ENCODE measurements around the gene ANKS3. TPM values are rescaled to one million over a fixed set of nuclear protein-coding genes. Genes with fewer than 3 reads are reported as not detected.
"Not testable (repeated sequence)": the region's sequence is repeated elsewhere in the genome, so short reads cannot be mapped to it uniquely, and the experiment has no call there.

The ANKS3 gene
- total RNA-seq, 4 donors from 2014 or later, result 11.5 to 36.5 (median 20.0) TPM

GRCh38 chr16:4654964-4655590 is 79.0 kb downstream of the ANKS3 start:
- WGBS, result 97% methylated on average over 5 of the region's 12 CpGs
- Histone ChIP-seq H3K9me3 (no peaks in the 10 kb centered on the region), H3K27me3 (no peaks in the 10 kb centered on the region), H3K4me1 (peaks cover 4% of the 10 kb centered on the region), H3K27ac (no peak overlapping the region), H3K36me3 (peaks cover 92% of the 10 kb centered on the region), H3K4me3 (no peak overlapping the region)
- DNase-seq (ENCODE audit: low spot score in 2 of 2), result no peak
- TF ChIP-seq CTCF (IDR thresholded peaks at IDR 0.05) (no peak), POLR2AphosphoS5 (IDR thresholded peaks at IDR 0.05) (no peak), EP300 (IDR thresholded peaks at IDR 0.05) (no peak), POLR2A (IDR thresholded peaks at IDR 0.05) (no peak)

GRCh38 chr16:4654011-4654963 is 79.8 kb downstream of the ANKS3 start:
- DNase-seq (ENCODE audit: low spot score in 2 of 2), result no peak
- H3K27me3 ChIP-seq, result no peaks in the 10 kb centered on the region
- no peaks in the 10 kb centered on the region for H3K9me3 ChIP-seq
- no peak overlapping the region for H3K4me3 ChIP-seq
- TF ChIP-seq EP300 (IDR thresholded peaks at IDR 0.05), result no peak
- no peak for TF ChIP-seq POLR2AphosphoS5 (IDR thresholded peaks at IDR 0.05)
- no peak for TF ChIP-seq POLR2A (IDR thresholded peaks at IDR 0.05)
- TF ChIP-seq CTCF (IDR thresholded peaks at IDR 0.05), result no peak
- peaks cover 86% of the 10 kb centered on the region for H3K36me3 ChIP-seq
- WGBS, result 86% methylated on average over 14 of the region's 16 CpGs
- H3K27ac ChIP-seq, result no peak overlapping the region
- peaks cover 4% of the 10 kb centered on the region for H3K4me1 ChIP-seq

- Histone ChIP-seq H3K4me1 (peaks cover 4% of the 10 kb centered on the region), H3K4me3 (no peak overlapping the region), H3K36me3 (peaks cover 69% of the 10 kb centered on the region), H3K27me3 (no peaks in the 10 kb centered on the region), H3K27ac (no peak overlapping the region), H3K9me3 (no peaks in the 10 kb centered on the region)
- no peak for DNase-seq (ENCODE audit: low spot score in 2 of 2)
- WGBS, result 95% methylated on average over 10 of the region's 25 CpGs
- TF ChIP-seq POLR2AphosphoS5 (IDR thresholded peaks at IDR 0.05) (no peak), EP300 (IDR thresholded peaks at IDR 0.05) (no peak), CTCF (IDR thresholded peaks at IDR 0.05) (no peak), POLR2A (IDR thresholded peaks at IDR 0.05) (no peak)
Observed at GRCh38 chr16:4652561-4652960, 81.5 kb downstream of the ANKS3 start.

GRCh38 chr16:4651827-4652226 is 82.2 kb downstream of the ANKS3 start:
- DNase-seq (ENCODE audit: low spot score in 2 of 2), result no peak
- Histone ChIP-seq H3K27me3 (no peaks in the 10 kb centered on the region), H3K27ac (no peak overlapping the region), H3K4me3 (no peak overlapping the region), H3K36me3 (peaks cover 63% of the 10 kb centered on the region), H3K9me3 (no peaks in the 10 kb centered on the region), H3K4me1 (peaks cover 4% of the 10 kb centered on the region)
- TF ChIP-seq EP300 (IDR thresholded peaks at IDR 0.05) (no peak), CTCF (IDR thresholded peaks at IDR 0.05) (no peak), POLR2AphosphoS5 (IDR thresholded peaks at IDR 0.05) (no peak), POLR2A (IDR thresholded peaks at IDR 0.05) (no peak)
- 95% methylated on average over 8 of the region's 13 CpGs for WGBS

GRCh38 chr16:4650443-4651074 is 83.5 kb downstream of the ANKS3 start:
- H3K4me1 ChIP-seq; H3K9me3 ChIP-seq; H3K27ac ChIP-seq; H3K4me3 ChIP-seq; DNase-seq (ENCODE audit: low spot score in 2 of 2); H3K27me3 ChIP-seq: not testable (repeated sequence)
- WGBS, result 86% methylated on average over 15 of the region's 15 CpGs
- H3K36me3 ChIP-seq, result peaks cover 56% of the 10 kb centered on the region
- TF ChIP-seq CTCF (IDR thresholded peaks at IDR 0.05), result peak; percentile 3 to 66
